Activated CD4-positive, alpha-beta T cell treated with anti-CD3 and anti-CD28 coated beads, Interleukin-2, amount 50 U/mL, for 16 hours (primary cell): ENCODE results near the gene KIAA1328.
"Not testable (repeated sequence)": the region's sequence is repeated elsewhere in the genome, so short reads cannot be mapped to it uniquely, and the experiment has no call there.

Source experiments
- DNase-seq: peaks from one replicate; pipeline ENCODE4 v3.0.0-alpha.2; 2020

The KIAA1328 gene

GRCh38 chr18:36826556-36826955, 2.4 kb upstream of the KIAA1328 start:
- DNase-seq, result no peak

GRCh38 chr18:36828157-36828629, 734 bp upstream of the KIAA1328 start:
- DNase-seq, result peak; percentile 15

DNA sequence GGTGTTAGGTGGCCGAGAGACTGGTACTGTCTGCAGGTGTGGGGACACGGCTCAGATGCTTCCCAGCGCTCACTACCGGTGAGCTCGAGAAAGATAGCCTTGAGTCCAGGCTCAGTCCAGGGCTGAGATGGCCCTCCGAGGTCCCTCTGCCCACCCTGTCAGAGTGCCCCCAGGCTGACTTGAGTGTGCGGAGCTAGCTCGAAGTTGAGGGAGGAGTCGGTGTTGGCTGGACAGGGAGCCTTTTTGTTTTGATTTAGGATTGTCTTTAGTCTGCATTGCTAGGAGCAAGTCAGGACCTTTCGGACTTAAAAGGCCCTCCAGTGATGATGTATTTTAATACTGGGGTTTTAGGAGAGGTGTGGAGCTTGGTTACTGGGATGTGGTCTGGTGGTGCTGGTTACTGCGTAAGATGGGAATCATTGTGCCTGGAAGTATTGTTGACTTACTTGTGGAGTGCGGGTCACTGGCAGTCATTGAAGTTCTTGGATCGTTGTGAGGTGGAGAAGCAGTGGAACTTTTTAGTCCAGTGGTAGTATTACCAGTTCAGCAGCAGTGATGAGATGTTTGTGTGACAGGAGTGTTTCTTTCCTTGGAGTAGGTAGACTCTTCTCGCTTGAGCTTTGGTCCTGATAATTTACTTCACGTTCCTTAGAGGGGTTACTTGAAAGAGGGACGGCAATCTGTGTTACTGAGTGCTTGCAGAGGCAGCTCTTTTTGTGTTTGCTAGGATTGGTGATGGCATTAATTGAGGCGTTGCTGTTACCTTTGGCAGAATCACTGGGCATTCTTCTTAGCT, 633 bp downstream of the KIAA1328 start:
- no peak for DNase-seq

DNA sequence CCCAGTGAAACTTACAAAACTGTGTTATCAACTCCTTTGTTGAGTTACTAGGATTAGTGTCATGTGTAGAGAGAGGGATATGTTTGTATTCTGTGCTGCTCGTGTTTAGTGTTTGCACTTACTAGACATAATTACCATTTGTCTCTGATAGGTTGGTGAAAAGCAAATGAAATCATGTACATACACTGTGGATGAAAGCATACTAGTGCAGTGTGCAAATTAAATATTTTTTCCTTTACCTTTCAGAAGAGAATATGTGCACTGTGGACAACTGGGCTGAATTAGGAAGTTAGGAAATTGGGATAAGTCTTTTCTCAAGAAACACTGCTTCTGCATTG, 1.2 kb downstream of the KIAA1328 start:
- no peak for DNase-seq

- DNase-seq, result no peak
These were observed 2.2 kb downstream of the KIAA1328 start for GRCh38 chr18:36831139-36831538.

- DNase-seq, result no peak
These were observed 4.2 kb downstream of the KIAA1328 start for GRCh38 chr18:36833120-36833519.

DNA sequence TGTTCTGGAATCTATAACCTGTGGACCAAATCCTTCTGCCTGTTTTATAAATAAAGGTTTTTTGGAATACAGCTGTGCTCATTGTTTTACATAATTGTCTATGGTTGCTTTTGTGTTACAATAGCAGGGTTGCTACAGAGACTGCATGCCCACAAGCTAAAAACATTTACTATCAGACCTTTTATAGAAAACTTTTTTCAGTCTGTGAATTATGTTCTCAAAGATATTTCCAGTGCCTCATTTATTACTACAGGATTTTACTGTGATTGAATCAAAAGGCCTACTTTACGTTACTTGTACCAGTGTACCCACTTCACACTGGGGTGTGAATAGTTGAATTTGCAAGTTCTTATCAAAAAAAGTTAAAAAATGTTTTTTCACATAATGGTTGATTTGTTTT, 7.0 kb downstream of the KIAA1328 start:
- no peak for DNase-seq

GRCh38 chr18:36839835-36840234, 10.9 kb downstream of the KIAA1328 start:
- no peak for DNase-seq

DNA sequence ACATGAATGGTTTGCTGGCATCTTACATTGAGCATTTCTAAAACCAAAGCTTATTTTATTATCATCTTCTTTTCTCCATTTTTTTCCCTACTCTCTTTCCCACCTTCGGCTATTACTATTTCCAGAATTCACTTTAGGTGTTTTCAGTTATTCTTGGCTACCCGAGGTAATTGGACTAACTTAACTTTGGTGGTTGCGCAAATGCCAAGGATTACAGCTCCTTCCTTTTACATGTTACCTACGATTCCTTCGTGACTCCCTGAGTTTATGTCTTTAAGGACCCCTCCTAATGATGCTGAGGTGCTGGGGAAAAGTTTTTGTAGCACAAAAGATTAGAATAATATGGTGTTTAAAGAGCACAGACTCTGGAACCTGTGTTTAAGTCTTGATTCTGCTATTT, 14.3 kb downstream of the KIAA1328 start:
- DNase-seq, result no peak

GRCh38 chr18:36843784-36844183, 14.9 kb downstream of the KIAA1328 start:
- no peak for DNase-seq

DNA sequence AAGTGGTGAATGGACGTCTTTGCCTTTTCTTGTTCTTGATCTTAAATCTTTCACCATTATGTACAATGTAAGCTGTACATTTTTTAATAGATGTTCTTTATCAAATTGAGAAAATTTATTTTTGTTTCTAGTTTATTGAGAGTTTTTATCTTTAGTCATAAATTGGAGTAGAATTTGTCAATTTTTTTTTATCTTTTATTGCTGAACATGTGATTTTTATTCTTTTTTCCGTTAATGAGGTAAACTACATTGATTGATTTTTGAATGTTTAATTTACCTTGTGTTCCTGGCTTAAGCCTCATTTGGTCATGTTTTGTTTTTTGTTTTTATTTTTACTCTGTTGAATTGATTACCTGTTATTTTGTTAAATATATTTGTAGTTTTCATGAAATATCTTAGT, 19.7 kb downstream of the KIAA1328 start:
- DNase-seq, result no peak

DNA sequence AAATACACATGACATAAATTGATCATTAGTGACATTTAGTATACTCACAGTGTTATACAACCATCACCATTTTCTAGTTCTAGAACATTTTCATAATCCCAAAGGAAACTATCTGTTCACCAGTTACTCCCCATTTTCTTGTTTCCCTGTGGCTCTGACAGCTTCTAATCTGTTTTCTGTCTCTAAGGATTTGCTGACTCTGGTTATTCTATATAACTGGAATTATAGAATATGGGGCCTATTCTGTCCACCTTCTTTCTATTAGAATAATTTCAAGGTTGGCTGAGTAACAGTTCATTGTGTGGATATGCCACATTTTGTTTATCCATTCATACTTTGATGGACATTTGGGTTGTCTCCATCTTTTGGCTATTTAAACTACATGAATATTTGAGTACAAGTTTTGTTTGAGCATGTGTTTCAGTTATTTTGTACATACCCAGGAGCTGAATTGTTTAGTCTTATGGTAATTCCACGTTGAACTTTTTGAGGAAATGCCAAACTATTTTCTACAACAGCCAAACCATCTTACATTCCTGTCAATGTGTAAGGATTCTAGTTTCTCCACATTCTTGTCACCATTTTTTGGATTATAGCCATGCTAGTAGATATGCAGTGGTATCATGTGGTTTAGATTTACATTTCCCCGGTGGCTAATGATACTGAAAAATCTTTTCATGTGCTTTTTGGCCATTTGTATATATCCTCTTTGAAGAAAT, 20.5 kb downstream of the KIAA1328 start:
- DNase-seq, result no peak

- DNase-seq, result peak; percentile 46
These were observed 21.7 kb downstream of the KIAA1328 start for GRCh38 chr18:36850527-36851201.

- DNase-seq, result no peak
These were observed 22.3 kb downstream of the KIAA1328 start for GRCh38 chr18:36851202-36851590.

DNA sequence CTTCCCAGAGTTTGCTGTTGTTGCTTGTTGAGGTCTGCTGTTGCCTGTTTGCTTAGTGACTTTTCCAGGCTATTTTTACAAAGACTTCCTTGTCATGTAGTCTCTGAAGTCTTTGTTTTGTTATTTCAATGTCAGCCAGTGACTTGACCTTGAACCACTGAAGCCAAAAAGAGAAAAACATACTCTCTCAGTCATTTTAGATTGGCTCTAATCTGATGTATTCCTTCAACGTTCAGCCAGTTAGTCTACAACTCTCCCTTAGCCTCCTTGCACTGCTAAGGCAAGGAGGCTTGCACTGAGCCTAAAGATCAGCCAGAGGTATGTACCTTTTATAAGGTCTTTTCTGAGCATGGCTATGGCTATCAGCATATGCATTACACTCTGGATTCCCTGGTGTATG, 27.9 kb downstream of the KIAA1328 start:
- DNase-seq, result no peak

DNA sequence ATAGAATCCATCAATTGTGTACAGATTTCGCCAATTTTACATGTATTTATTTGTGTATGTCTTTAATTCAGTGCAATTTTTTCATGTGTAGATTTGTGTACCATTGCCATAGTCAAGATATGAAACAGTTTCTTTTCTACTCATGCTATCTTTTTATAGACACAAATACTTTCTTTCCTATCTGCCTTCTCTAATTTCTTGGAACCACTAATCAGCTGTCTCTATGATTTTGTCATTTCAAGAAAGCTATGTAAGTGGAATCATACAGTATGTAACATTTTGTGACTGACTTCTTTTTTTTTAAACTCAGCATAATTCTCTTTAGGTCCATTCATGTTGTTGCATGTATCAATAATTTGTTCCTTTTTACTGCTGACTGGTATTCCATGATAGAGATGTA, 33.3 kb downstream of the KIAA1328 start:
- DNase-seq, result peak; percentile 17

GRCh38 chr18:36867056-36867455, 38.1 kb downstream of the KIAA1328 start:
- DNase-seq, result no peak

DNA sequence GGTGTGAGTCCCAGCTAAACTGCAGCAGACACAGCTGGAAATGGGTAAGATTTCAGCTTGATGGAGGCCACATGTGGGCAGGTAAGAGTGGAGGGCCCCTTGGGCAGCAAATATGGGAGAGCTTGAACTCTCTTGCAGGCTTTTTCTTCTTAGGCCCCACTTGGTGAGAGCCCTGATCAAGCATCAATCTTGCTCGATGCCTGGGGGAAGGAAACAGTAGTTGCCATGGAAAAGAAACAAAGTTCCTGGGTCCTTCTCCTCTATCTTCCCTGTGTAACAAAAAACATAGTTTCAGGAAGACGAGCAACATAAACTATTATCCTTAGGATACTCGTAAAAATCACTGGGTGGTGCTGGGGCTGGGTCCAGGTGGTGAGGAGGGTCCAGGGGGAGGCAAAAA, 42.9 kb downstream of the KIAA1328 start:
- DNase-seq, result no peak

DNA sequence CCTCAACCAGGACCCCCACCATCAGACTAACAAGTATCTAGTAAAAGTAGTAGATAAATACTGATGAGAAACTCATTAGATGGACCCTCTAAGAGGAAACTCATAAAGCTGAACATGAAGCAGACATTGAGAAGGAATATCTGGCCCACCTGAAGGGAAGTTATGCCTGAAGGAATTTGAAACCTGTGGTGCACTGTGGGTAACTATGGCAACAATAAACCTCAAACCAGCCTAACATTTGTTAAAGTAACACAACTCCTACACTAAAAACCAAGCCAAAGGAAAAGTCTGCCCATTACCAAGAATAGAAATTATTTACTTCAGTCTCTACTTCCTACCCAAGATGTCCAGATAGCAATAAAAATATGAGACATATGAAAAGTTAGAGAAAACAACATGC, 43.4 kb downstream of the KIAA1328 start:
- no peak for DNase-seq

DNA sequence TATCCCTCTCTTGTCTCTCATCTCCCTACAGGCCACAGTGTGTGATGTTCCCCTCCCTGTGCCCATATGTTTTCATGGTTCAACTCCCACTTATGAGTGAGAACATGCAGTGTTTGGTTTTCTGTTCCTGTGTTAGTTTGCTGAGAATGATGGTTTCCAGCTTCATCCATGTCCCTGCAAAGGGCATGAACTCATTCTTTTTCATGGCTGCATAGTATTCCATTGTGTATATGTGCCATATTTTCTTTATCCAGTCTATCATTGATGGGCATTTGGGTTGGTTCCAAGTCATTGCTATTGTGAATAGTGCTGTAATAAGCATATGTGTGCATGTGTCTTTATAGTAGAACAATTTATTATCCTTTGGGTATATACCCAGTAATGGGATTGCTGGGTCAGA, 44.9 kb downstream of the KIAA1328 start:
- DNase-seq, result not testable (repeated sequence)

- not testable (repeated sequence) for DNase-seq
These were observed 50.9 kb downstream of the KIAA1328 start for GRCh38 chr18:36879796-36880195.

- no peak for DNase-seq
These were observed 57.1 kb downstream of the KIAA1328 start for GRCh38 chr18:36885981-36886380.

DNA sequence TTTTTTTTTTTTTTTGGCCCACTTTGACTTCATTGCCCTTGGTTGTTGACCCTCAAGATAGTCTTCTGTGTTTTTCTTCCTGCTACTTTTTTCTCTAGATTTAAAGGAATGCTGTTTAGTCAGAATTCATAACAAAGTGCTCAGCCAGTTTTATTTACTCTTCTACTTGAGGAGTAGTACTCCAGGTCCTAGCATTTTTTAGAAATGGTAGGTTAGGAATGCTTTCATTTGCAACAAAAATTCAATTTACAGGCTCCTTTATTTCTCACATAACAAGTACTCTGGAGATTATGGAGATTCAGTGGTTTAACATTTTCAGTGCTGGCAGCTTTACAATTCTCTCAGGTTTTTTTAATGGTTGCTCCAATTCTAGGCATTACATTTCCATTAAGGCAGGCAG, 58.2 kb downstream of the KIAA1328 start:
- no peak for DNase-seq

DNA sequence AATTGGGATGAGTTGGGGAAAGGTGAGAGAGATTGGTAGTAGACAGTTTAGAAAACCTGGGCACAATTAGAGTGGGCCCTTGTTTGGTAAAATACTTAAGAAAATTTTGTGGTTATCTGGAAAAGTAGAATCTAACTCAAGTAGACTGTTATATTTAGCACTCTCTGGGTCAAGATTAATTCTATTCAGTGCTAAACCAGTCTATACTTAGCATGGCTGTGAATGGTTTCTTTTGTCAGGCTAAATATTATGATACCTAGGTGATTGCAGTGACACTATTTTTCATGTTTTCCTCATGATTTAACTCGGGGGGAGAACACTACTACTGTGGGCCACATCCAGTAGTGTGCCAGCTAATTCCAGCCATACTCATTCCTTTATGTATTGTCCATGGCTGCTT, 58.9 kb downstream of the KIAA1328 start:
- DNase-seq, result no peak
